ENCODE measurements around the gene GOPC. TPM values are rescaled to one million over a fixed set of nuclear protein-coding genes. Genes with fewer than 3 reads are reported as not detected.

The GOPC gene
- total RNA-seq, 1 donor from 2014 or later, result 31.8 TPM

DNA sequence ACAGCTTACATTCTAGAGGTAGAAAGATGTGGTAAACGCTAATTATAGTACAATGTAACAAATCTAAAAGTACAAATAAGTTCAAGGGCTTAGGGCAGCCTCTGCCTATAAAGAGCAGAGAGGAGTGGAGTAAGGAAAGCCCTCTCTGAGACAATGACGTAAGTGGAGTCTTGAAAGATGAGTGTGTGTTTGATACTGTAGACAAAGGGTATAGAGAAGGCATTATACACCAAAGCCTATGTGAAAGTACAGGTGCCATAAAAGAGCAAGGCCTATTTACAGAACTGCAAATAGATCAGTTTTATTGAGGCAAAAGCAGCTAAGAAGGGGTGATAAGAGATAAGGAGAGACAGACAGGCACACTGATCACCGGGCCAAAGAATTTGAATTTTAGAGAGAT, 10.9 kb downstream of the GOPC start:
- no peak for DNase-seq (ENCODE audit: low spot score)
- no peak for TF ChIP-seq CTCF (IDR thresholded peaks at IDR 0.05; ENCODE audit: unreplicated experiment)
- Mint-ChIP-seq H3K4me3 (ENCODE audit: unreplicated experiment) (no peak overlapping the region), H3K27ac (ENCODE audit: unreplicated experiment) (no peak overlapping the region), H3K36me3 (ENCODE audit: low read depth, unreplicated experiment) (peaks cover 10% of the 10 kb centered on the region), H3K4me1 (ENCODE audit: unreplicated experiment) (no peaks in the 10 kb centered on the region), H3K27me3 (ENCODE audit: unreplicated experiment) (no peaks in the 10 kb centered on the region), H3K9me3 (ENCODE audit: unreplicated experiment) (no peaks in the 10 kb centered on the region)

DNA sequence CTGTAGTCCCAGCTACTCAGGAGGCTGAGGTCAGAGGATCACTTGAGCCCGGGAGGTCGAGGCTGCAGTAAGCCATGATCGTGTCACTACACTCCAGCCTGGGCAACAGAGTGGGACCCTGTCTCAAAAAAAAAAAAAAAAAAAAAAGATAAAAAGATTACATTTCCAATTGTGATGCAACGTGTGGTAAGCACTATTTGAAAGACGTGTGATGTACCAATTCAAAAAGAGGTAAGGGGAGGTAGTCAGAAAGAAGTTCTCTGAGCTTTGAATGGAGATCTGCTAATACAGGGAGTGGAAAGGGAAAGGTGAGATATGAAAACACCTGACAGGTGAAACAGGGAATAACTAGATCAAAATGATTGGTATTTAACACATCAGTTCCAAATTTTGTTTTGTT, 11.9 kb downstream of the GOPC start:
- no peak for TF ChIP-seq CTCF (IDR thresholded peaks at IDR 0.05; ENCODE audit: unreplicated experiment)
- H3K9me3 Mint-ChIP-seq (ENCODE audit: unreplicated experiment), result no peaks in the 10 kb centered on the region
- no peak for DNase-seq (ENCODE audit: low spot score)
- H3K4me3 Mint-ChIP-seq (ENCODE audit: unreplicated experiment), result no peak overlapping the region
- H3K27me3 Mint-ChIP-seq (ENCODE audit: unreplicated experiment), result no peaks in the 10 kb centered on the region
- H3K36me3 Mint-ChIP-seq (ENCODE audit: low read depth, unreplicated experiment), result peaks cover 10% of the 10 kb centered on the region
- H3K27ac Mint-ChIP-seq (ENCODE audit: unreplicated experiment), result no peak overlapping the region
- no peaks in the 10 kb centered on the region for H3K4me1 Mint-ChIP-seq (ENCODE audit: unreplicated experiment)

GRCh38 chr6:117585647-117586046, 16.7 kb downstream of the GOPC start:
- H3K27ac Mint-ChIP-seq (ENCODE audit: unreplicated experiment), result no peak overlapping the region
- H3K9me3 Mint-ChIP-seq (ENCODE audit: unreplicated experiment), result no peaks in the 10 kb centered on the region
- H3K27me3 Mint-ChIP-seq (ENCODE audit: unreplicated experiment), result no peaks in the 10 kb centered on the region
- no peak overlapping the region for H3K4me3 Mint-ChIP-seq (ENCODE audit: unreplicated experiment)
- H3K4me1 Mint-ChIP-seq (ENCODE audit: unreplicated experiment), result no peaks in the 10 kb centered on the region
- DNase-seq (ENCODE audit: low spot score), result no peak
- no peak for TF ChIP-seq CTCF (IDR thresholded peaks at IDR 0.05; ENCODE audit: unreplicated experiment)
- peaks cover 22% of the 10 kb centered on the region for H3K36me3 Mint-ChIP-seq (ENCODE audit: low read depth, unreplicated experiment)

DNA sequence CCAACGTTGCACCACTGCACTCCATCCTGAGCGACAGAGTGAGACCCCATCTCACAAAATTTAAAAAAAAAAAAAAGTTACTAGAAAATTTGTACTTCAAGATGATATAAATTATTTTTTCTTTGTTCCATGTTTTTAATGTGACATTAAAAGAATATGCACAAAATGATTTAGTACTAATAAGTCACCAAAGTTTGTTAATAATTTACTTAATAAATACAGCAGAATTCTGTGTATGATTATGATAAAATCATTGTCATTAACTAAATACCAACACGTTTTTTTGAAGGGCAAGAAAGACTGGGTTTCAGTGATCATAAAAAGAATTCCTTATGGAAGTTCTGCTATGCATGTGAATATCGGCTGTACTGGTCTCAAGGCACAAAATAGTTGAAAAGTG, 28.1 kb downstream of the GOPC start:
- H3K36me3 Mint-ChIP-seq (ENCODE audit: low read depth, unreplicated experiment), result no peaks in the 10 kb centered on the region
- TF ChIP-seq CTCF (IDR thresholded peaks at IDR 0.05; ENCODE audit: unreplicated experiment), result no peak
- no peaks in the 10 kb centered on the region for H3K27me3 Mint-ChIP-seq (ENCODE audit: unreplicated experiment)
- no peaks in the 10 kb centered on the region for H3K9me3 Mint-ChIP-seq (ENCODE audit: unreplicated experiment)
- H3K4me3 Mint-ChIP-seq (ENCODE audit: unreplicated experiment), result no peak overlapping the region
- H3K4me1 Mint-ChIP-seq (ENCODE audit: unreplicated experiment), result no peaks in the 10 kb centered on the region
- DNase-seq (ENCODE audit: low spot score), result no peak
- no peak overlapping the region for H3K27ac Mint-ChIP-seq (ENCODE audit: unreplicated experiment)

DNA sequence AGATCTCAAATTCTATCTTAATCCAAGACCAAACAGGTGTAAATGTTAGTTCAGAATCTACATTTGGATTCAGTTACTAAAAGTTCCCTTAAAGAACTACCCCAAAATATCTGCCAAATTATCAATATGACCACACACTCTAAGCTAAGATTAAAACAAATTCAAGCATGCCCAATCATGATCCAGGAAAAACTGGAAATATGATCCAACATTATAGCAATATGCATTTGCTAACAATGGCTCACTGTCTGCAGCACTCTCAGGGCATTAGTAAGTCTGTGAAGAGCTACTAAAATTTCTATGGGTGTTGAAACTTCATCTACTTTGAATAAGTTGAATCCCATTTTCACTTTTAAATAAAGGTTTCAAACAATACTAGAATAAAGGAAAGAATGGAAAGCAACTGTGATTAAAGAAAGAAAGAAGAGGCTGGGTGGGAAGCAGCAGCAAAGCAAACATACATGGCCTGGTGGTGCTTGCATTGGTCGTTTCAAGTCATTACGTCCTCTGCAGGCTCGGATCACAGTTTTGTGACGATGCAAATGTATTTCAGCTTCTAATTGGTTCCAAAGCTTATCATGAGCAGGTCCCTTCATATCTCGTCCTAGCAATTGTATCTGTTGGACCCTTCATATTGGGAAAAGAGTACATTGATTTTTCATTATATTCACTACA, 29.2 kb downstream of the GOPC start:
- H3K4me3 Mint-ChIP-seq (ENCODE audit: unreplicated experiment), result no peak overlapping the region
- H3K27ac Mint-ChIP-seq (ENCODE audit: unreplicated experiment), result no peak overlapping the region
- no peaks in the 10 kb centered on the region for H3K4me1 Mint-ChIP-seq (ENCODE audit: unreplicated experiment)
- H3K36me3 Mint-ChIP-seq (ENCODE audit: low read depth, unreplicated experiment), result no peaks in the 10 kb centered on the region
- TF ChIP-seq CTCF (IDR thresholded peaks at IDR 0.05; ENCODE audit: unreplicated experiment), result no peak
- H3K9me3 Mint-ChIP-seq (ENCODE audit: unreplicated experiment), result no peaks in the 10 kb centered on the region
- DNase-seq (ENCODE audit: low spot score), result no peak
- H3K27me3 Mint-ChIP-seq (ENCODE audit: unreplicated experiment), result no peaks in the 10 kb centered on the region
